Calu3 (cell line): ENCODE measurements around the gene CMTM6. TPM values are rescaled to one million over a fixed set of nuclear protein-coding genes. Genes with fewer than 3 reads are reported as not detected.
"Not testable (repeated sequence)": the region's sequence is repeated elsewhere in the genome, so short reads cannot be mapped to it uniquely, and the experiment has no call there.

Experiments
- BruUV-seq: library from RNA; stranded (reverse); fragments of 400-500 nt; replicated peaks from 2 replicates; lab custom pipeline; 2021; lab: Mats Ljungman, UMichigan
- CTCF ChIA-PET: fragments of 300-600 bp; sonication (Branson Sonifier 250); formaldehyde crosslinking; loops from one replicate; lab custom pipeline; 2022; ENCODE audit warnings: antibody characterized with exemption; lab: Charles Lee
- DNase-seq: peaks from one replicate; pipeline ENCODE4 v3.0.0; 2022
- H3K27ac Mint-ChIP-seq: one replicate; pipeline ENCODE4 v1.8.0; 2022; ENCODE audit warnings: mixed read lengths; ENCODE audit not compliant: unreplicated experiment
- H3K27me3 Mint-ChIP-seq: one replicate; pipeline ENCODE4 v1.8.0; 2022; ENCODE audit warnings: mixed read lengths; ENCODE audit not compliant: unreplicated experiment
- H3K36me3 Mint-ChIP-seq: one replicate; pipeline ENCODE4 v1.8.0; 2022; ENCODE audit warnings: mild to moderate bottlenecking, moderate library complexity, mixed read lengths; ENCODE audit not compliant: insufficient read depth, unreplicated experiment
- H3K4me1 Mint-ChIP-seq: one replicate; pipeline ENCODE4 v1.8.0; 2022; ENCODE audit warnings: mild to moderate bottlenecking, low read depth, mixed read lengths; ENCODE audit not compliant: unreplicated experiment
- H3K4me3 Mint-ChIP-seq: one replicate; pipeline ENCODE4 v1.8.0; 2022; ENCODE audit warnings: mild to moderate bottlenecking, low read depth, moderate library complexity, mixed read lengths; ENCODE audit not compliant: unreplicated experiment
- H3K9me3 Mint-ChIP-seq: one replicate; pipeline ENCODE4 v1.8.0; 2022; ENCODE audit warnings: low read depth, mixed read lengths; ENCODE audit not compliant: unreplicated experiment
- CTCF ChIP-seq: fragments of 200-600 bp; IDR thresholded peaks from one replicate; pipeline ENCODE4 v1.8.0; 2022; ENCODE audit warnings: antibody characterized with exemption; ENCODE audit not compliant: unreplicated experiment
- intact Hi-C: fragments of 100-400 bp; cut with micrococcal nuclease; formaldehyde crosslinking; loops from one replicate; pipeline ENCODE4 v1.10.0; 2022; ENCODE audit not compliant: unreplicated experiment
- total RNA-seq: library from RNA; stranded (reverse); gene quantifications from 2 replicates; pipeline ENCODE4 v1.2.3, GENCODE V29; 2022

Gene CMTM6
- total RNA-seq, 1 experiment from 2014 or later: 107 TPM

DNA sequence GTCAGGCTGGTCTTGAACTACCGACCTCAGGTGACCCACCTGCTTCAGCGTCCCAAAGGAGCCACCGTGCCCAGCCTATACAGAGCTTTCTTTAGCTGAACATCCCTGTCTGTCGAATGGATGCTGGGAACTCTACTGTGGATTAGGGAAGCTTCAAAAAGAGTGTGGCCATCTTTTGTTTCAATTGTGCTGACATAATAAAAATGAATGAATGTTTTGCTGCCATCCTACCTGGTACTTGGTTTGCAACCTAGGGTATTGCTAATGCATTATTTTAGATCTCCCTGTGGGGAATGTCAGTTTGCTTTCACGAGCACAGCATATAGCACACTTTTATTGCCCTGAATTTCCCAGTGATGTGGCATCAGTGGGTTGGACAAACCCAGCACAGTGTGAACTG, 32.3 kb downstream of the CMTM6 start:
- H3K36me3 Mint-ChIP-seq: peaks cover 81% of the 10 kb centered on the region
- TF ChIP-seq CTCF: no peak
- H3K9me3 Mint-ChIP-seq: peaks cover 3% of the 10 kb centered on the region
- intact Hi-C loops: no loop called here
- no peaks in the 10 kb centered on the region for H3K27me3 Mint-ChIP-seq
- BruUV-seq: no TSS peak
- CTCF ChIA-PET: interaction anchor here (0.6 to 1.9 kb wide), 10 partner anchors 15 to 231 kb away, joined by 3 to 8 read pairs (median 3); no protein-coding TSS in a partner anchor
- peak overlapping the region; percentile 68 for H3K27ac Mint-ChIP-seq
- DNase-seq: no peak
- H3K4me3 Mint-ChIP-seq: no peak overlapping the region
- peaks cover 33% of the 10 kb centered on the region for H3K4me1 Mint-ChIP-seq

DNA sequence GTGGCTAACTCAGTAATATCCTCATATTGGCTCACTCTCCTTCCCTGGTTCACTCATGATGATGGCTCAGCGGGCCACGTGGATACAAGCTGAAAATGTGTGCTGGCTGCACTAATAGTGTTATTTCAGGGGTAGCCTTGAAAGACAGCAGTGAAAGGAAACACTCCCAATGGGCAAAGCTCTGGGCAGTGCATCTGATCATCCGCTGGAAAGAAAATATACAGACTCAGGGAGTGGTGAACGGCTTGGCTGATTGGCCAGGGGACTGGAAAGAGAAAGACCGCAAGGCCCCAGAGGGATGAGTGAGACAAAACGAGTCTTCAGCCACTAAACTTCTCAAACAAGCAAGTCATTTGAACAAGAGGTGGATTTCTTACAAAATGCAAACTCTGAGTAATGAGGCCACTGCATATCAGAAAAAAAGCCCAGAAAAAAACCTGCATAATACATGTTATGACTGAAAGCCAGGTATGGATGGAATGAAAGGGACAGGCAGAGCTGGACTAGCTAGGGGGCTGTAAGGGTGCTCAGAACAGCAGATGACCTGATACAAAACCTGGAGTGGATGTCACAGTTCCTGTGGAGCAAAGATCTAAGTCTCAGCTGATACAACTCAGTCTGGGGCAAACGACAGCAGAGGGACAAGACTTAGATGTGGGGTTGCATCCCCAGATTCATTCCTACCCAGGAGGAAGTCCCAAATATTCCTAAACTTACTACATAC, 33.3 kb downstream of the CMTM6 start:
- DNase-seq: peak; percentile 17
- Mint-ChIP-seq H3K4me1 (peaks cover 33% of the 10 kb centered on the region), H3K27ac (peak overlapping the region; percentile 68), H3K4me3 (peak overlapping the region; percentile 38), H3K36me3 (peaks cover 79% of the 10 kb centered on the region), H3K9me3 (peaks cover 3% of the 10 kb centered on the region), H3K27me3 (no peaks in the 10 kb centered on the region)
- intact Hi-C loops: loop anchor here (5.0 to 10.0 kb wide), 3 partner anchors 62 to 292 kb away; no protein-coding TSS in a partner anchor
- CTCF ChIA-PET: interaction anchor here (0.6 to 1.9 kb wide), 11 partner anchors 16 to 387 kb away, joined by 3 to 8 read pairs (median 3); no protein-coding TSS in a partner anchor
- no peak for TF ChIP-seq CTCF
- BruUV-seq: no TSS peak

DNA sequence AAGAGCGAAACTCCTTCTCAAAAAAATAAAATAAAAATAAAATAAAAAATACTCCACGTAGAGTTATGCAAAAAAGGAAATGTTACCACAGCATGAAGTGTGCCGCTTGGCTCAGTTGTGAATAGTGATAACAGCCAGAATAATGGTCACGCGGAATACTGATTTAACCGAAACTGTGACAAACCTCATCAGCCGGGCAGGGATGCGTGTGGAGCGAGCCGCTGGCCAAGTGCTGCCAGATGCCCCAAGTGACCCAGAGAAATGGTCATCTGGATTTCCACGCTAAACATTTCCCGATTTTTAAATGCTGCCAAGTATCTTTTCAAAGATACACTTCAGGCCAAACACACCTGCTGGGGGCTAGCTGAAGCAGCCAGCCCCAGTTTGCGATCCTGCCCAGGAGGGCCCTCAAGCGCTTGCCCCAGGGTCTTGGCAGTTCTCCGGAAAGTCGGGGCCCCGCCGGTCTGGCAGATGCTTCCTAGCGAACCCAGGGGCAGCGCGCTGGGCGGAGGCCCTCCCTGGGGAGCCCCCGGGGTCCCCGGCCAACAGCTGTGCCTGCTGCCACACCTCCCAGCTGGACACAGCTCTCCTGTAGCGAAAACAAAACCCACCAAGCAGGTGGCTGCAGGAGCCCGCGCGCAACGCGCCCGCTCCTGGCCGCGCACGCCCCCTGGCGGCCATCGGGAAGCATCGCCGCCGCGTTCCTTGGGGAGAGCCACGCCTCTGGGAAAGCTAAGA, 35.1 kb downstream of the CMTM6 start:
- no peak overlapping the region for H3K27ac Mint-ChIP-seq
- peaks cover 3% of the 10 kb centered on the region for H3K9me3 Mint-ChIP-seq
- intact Hi-C loops: loop anchor here (1.0 to 10.0 kb wide), 5 partner anchors 45 to 290 kb away; no protein-coding TSS in a partner anchor
- no peak overlapping the region for H3K4me3 Mint-ChIP-seq
- no TSS peak for BruUV-seq
- H3K36me3 Mint-ChIP-seq: peaks cover 61% of the 10 kb centered on the region
- no peaks in the 10 kb centered on the region for H3K27me3 Mint-ChIP-seq
- peak; percentile 83 for DNase-seq
- peak; percentile 97 for TF ChIP-seq CTCF
- H3K4me1 Mint-ChIP-seq: peaks cover 33% of the 10 kb centered on the region
- CTCF ChIA-PET: interaction anchor here (0.8 to 1.3 kb wide), 7 partner anchors 45 to 93 kb away, joined by 3 to 7 read pairs (median 4); partner anchors contain the start of gene CMTM7

DNA sequence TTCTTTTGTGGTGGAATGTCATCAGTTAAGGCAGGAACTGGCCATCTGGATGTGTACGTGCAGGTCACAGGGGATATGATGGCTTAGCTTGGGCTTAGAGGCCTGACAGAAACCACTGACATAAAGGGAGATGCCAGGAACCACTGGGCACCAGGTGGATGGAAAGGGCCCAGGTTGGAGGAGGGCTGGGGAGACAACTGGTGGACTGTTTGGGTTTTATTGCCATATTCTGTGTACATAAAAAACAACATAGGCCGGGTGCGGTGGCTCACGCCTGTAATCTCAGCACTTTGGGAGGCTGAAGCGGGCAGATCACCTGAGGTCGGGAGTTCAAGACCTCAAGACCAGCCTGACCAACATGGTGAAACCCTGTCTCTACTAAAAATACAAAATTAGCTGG, 35.8 kb downstream of the CMTM6 start:
- not testable (repeated sequence) for H3K27me3 Mint-ChIP-seq, H3K4me3 Mint-ChIP-seq, H3K9me3 Mint-ChIP-seq, DNase-seq, BruUV-seq
- Mint-ChIP-seq H3K4me1 (peaks cover 33% of the 10 kb centered on the region), H3K36me3 (peaks cover 57% of the 10 kb centered on the region), H3K27ac (peak overlapping the region; percentile 73)
- CTCF ChIA-PET: interaction anchor here (1.2 kb wide), 1 partner anchor 52 kb away, joined by 3 read pairs; no protein-coding TSS in a partner anchor
- intact Hi-C loops: loop anchor here (1.0 to 10.0 kb wide), 5 partner anchors 45 to 290 kb away; no protein-coding TSS in a partner anchor

- H3K27me3 Mint-ChIP-seq, H3K4me3 Mint-ChIP-seq, H3K27ac Mint-ChIP-seq, BruUV-seq, CTCF ChIA-PET, DNase-seq, H3K9me3 Mint-ChIP-seq: not testable (repeated sequence)
- peaks cover 45% of the 10 kb centered on the region for H3K36me3 Mint-ChIP-seq
- intact Hi-C loops: loop anchor here (5.0 to 10.0 kb wide), 3 partner anchors 57 to 287 kb away; no protein-coding TSS in a partner anchor
- H3K4me1 Mint-ChIP-seq: peaks cover 19% of the 10 kb centered on the region
Observed at GRCh38 chr3:32464726-32465125, 37.9 kb downstream of the CMTM6 start.

GRCh38 chr3:32463415-32463814, 39.2 kb downstream of the CMTM6 start:
- CTCF ChIA-PET, DNase-seq, H3K9me3 Mint-ChIP-seq, BruUV-seq, H3K4me1 Mint-ChIP-seq, H3K27me3 Mint-ChIP-seq, H3K27ac Mint-ChIP-seq, H3K4me3 Mint-ChIP-seq: not testable (repeated sequence)
- intact Hi-C loops: loop anchor here (10.0 kb wide), 1 partner anchor 89 kb away; no protein-coding TSS in a partner anchor
- H3K36me3 Mint-ChIP-seq: peaks cover 33% of the 10 kb centered on the region
